ENCODE results near the gene KRTDAP.

DNA sequence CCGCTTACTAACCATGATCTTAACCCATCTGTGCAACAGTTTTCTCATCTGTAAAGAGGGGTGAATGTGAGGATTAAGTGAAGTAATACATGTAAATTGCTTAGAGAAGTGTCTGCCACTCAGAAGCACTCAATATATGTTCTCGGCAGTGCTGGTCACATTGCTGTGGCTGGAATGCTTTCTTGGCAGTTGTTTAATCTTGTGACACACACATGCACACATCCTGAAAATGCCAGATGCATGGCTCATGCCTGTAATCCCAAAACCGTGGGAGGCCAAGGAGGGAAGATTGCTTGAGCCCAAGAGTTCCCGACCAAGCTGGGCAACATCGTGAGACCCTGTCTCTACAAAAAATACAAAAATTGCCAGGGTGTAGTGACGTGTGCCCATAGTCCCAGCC, 28.0 kb upstream of the KRTDAP start:
- TF ChIP-seq, protein P1, sequence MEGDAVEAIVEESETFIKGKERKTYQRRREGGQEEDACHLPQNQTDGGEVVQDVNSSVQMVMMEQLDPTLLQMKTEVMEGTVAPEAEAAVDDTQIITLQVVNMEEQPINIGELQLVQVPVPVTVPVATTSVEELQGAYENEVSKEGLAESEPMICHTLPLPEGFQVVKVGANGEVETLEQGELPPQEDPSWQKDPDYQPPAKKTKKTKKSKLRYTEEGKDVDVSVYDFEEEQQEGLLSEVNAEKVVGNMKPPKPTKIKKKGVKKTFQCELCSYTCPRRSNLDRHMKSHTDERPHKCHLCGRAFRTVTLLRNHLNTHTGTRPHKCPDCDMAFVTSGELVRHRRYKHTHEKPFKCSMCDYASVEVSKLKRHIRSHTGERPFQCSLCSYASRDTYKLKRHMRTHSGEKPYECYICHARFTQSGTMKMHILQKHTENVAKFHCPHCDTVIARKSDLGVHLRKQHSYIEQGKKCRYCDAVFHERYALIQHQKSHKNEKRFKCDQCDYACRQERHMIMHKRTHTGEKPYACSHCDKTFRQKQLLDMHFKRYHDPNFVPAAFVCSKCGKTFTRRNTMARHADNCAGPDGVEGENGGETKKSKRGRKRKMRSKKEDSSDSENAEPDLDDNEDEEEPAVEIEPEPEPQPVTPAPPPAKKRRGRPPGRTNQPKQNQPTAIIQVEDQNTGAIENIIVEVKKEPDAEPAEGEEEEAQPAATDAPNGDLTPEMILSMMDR (conservative IDR thresholded peaks at IDR 0.05; ENCODE audit: low read depth, low read length) = no peak
- TF ChIP-seq EZH2 (IDR thresholded peaks at IDR 0.05; ENCODE audit: borderline replicate concordance, low read depth, low read length, poor library complexity, severe bottlenecking) = no peak

All from A673 (cell line).